ENCODE data around the gene BARX2. TPM values are rescaled to one million over a fixed set of nuclear protein-coding genes. Genes with fewer than 3 reads are reported as not detected.

BARX2 gene
- total RNA-seq, 1 experiment from 2014 or later = 0.06 TPM

DNA sequence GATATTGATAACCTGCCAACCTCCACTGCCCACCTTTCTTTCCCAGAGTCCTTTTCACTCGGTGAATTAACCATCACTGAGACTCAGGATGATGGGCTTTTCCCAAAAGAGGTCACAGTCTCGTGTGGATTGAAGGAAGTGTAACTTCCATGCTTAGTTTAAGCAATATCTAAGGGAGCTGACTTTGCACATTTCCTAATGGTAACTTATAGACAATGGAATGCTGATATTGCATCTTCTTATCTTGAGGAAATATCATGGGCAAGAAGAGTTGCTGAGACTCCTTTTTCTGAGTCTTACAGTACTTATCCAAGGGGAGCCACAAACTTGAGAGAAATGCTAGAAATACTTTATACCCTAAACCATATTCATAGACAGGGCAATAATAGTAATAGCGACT is 8.8 kb downstream of the BARX2 start:
- Histone ChIP-seq H3K27ac (no peak overlapping the region), H3K4me3 (no peak overlapping the region), H3K27me3 (no peaks in the 10 kb centered on the region), H3K9me3 (replicated peaks) (no peaks in the 10 kb centered on the region), H3K4me1 (no peaks in the 10 kb centered on the region), H3K36me3 (no peaks in the 10 kb centered on the region)
- no peak for DNase-seq

- no peak for DNase-seq
- no peak overlapping the region for H3K27ac ChIP-seq
- no peaks in the 10 kb centered on the region for H3K4me1 ChIP-seq
- no peaks in the 10 kb centered on the region for H3K36me3 ChIP-seq
- H3K27me3 ChIP-seq = no peaks in the 10 kb centered on the region
- no peak overlapping the region for H3K4me3 ChIP-seq
- no peaks in the 10 kb centered on the region for H3K9me3 ChIP-seq (replicated peaks)
Measured at GRCh38 chr11:129385801-129386200, 10.2 kb downstream of the BARX2 start.

GRCh38 chr11:129386795-129387397 is 11.2 kb downstream of the BARX2 start:
- Histone ChIP-seq H3K9me3 (replicated peaks) (no peaks in the 10 kb centered on the region), H3K27ac (no peak overlapping the region), H3K36me3 (no peaks in the 10 kb centered on the region), H3K27me3 (no peaks in the 10 kb centered on the region), H3K4me1 (no peaks in the 10 kb centered on the region), H3K4me3 (no peak overlapping the region)
- peak in 1 of 2 experiments; percentile 9 for DNase-seq

DNA sequence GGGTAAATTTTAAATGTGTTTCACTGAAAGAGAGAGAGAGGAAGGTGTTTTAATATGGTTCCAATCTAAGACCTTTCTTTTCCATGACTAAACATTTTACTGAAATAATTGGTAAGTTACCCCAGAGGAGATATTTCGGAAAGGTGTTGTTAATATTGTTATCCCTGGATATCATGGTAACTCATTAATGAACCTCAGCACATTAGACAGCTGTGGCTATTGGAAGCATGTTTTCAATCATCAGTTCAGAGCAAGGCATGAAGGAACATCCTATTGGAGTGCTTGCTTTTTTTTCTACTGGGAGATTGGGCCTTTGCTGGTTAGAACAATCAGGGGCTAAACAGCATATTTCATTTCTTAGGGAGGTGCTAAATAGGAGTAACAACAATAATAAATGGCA is 11.8 kb downstream of the BARX2 start:
- DNase-seq = no peak
- Histone ChIP-seq H3K36me3 (no peaks in the 10 kb centered on the region), H3K4me3 (no peak overlapping the region), H3K27ac (no peak overlapping the region), H3K27me3 (no peaks in the 10 kb centered on the region), H3K4me1 (no peaks in the 10 kb centered on the region), H3K9me3 (replicated peaks) (no peaks in the 10 kb centered on the region)

DNA sequence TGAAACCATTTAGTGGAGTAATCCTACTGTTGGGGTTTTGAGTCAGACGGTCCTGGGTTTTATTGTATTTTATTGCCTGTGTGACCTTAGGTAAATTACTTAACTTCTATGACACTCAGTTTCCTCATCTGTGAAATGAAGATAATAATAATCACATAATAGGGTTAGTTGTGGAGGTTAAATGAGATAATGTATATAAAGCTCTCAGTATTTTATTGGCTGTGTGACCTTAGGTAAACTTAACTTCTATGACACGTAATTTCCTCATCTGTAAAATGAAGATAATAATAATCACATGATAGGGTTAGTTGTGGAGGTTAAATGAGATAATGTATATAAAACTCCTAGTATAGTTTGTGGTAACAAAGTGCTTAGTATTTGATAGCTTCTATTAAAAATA is 13.2 kb downstream of the BARX2 start:
- Histone ChIP-seq H3K4me1 (no peaks in the 10 kb centered on the region), H3K36me3 (no peaks in the 10 kb centered on the region), H3K9me3 (replicated peaks) (no peaks in the 10 kb centered on the region), H3K4me3 (no peak overlapping the region), H3K27me3 (no peaks in the 10 kb centered on the region), H3K27ac (no peak overlapping the region)
- no peak for DNase-seq

- H3K4me1 ChIP-seq = no peaks in the 10 kb centered on the region
- no peaks in the 10 kb centered on the region for H3K36me3 ChIP-seq
- H3K4me3 ChIP-seq = no peak overlapping the region
- no peak for DNase-seq
- H3K27me3 ChIP-seq = no peaks in the 10 kb centered on the region
- no peak overlapping the region for H3K27ac ChIP-seq
- no peaks in the 10 kb centered on the region for H3K9me3 ChIP-seq (replicated peaks)
Measured at GRCh38 chr11:129390303-129390821, 14.7 kb downstream of the BARX2 start.

DNA sequence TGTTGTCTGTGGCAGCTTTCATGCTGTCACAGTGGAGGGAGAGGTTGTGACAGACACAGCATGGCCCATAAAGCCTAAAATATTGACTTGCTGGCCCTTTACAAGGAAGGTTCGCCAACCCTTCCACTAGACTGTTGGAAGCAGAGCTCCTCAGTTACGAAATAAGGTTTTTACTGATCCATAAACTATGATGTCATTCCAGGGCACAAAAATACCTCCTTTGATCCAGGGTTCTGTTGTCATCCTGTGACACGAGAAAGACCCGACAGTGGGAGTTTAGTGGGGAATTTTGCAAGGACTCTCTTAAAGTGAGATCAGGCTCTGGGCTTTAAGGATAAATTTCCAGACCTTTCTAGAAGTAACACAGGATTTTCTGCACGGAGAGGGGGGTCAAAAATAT is 15.7 kb downstream of the BARX2 start:
- no peaks in the 10 kb centered on the region for H3K4me1 ChIP-seq

DNA sequence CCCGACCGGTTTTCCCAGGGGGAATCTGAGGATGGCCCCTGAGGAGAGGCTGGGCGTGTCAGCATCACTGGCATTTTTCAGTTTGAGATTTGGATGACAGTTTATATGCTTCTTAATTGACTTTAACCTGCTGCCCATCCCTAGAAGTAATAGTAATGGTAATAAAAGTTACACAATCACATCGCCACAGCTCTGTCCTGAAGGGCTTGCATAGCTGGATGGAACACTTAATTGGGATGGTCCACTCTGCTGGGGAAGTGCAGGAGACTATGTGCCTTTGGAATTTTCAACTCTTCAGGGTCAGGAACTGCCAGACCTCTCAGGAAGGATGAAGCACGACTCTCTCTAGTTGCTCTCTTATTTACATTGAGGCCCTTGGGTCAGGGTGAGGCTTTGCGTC is 16.2 kb downstream of the BARX2 start:
- no peak overlapping the region for H3K27ac ChIP-seq
- no peak overlapping the region for H3K4me3 ChIP-seq
- no peaks in the 10 kb centered on the region for H3K4me1 ChIP-seq
- no peak for DNase-seq
- no peaks in the 10 kb centered on the region for H3K9me3 ChIP-seq (replicated peaks)
- H3K36me3 ChIP-seq = no peaks in the 10 kb centered on the region
- H3K27me3 ChIP-seq = no peaks in the 10 kb centered on the region

More for the DNA sequence above, 15.7 kb downstream of the BARX2 start:
- Histone ChIP-seq H3K27me3 (no peaks in the 10 kb centered on the region), H3K27ac (no peak overlapping the region), H3K4me3 (no peak overlapping the region), H3K36me3 (no peaks in the 10 kb centered on the region), H3K9me3 (replicated peaks) (no peaks in the 10 kb centered on the region)
- DNase-seq = no peak

GRCh38 chr11:129392995-129393394 is 17.3 kb downstream of the BARX2 start:
- no peak overlapping the region for H3K4me3 ChIP-seq
- no peaks in the 10 kb centered on the region for H3K9me3 ChIP-seq (replicated peaks)
- H3K27me3 ChIP-seq = no peaks in the 10 kb centered on the region
- no peaks in the 10 kb centered on the region for H3K4me1 ChIP-seq
- DNase-seq = no peak
- no peak overlapping the region for H3K27ac ChIP-seq
- H3K36me3 ChIP-seq = no peaks in the 10 kb centered on the region

GRCh38 chr11:129394709-129395108 is 19.1 kb downstream of the BARX2 start:
- Histone ChIP-seq H3K36me3 (no peaks in the 10 kb centered on the region), H3K27me3 (no peaks in the 10 kb centered on the region), H3K4me1 (no peaks in the 10 kb centered on the region), H3K9me3 (replicated peaks) (no peaks in the 10 kb centered on the region), H3K4me3 (no peak overlapping the region), H3K27ac (no peak overlapping the region)
- DNase-seq = no peak

GRCh38 chr11:129395432-129395831 is 19.8 kb downstream of the BARX2 start:
- no peak for DNase-seq
- Histone ChIP-seq H3K36me3 (no peaks in the 10 kb centered on the region), H3K27me3 (no peaks in the 10 kb centered on the region), H3K9me3 (replicated peaks) (no peaks in the 10 kb centered on the region), H3K4me3 (peak overlapping the region; percentile 15), H3K27ac (no peak overlapping the region), H3K4me1 (no peaks in the 10 kb centered on the region)

- Histone ChIP-seq H3K4me1 (no peaks in the 10 kb centered on the region), H3K4me3 (peak overlapping the region; percentile 15; the same call in 1 of the 2 replicates), H3K36me3 (no peaks in the 10 kb centered on the region), H3K27me3 (no peaks in the 10 kb centered on the region), H3K27ac (peak overlapping the region; percentile 15; the same call in 1 of the 2 replicates), H3K9me3 (replicated peaks) (no peaks in the 10 kb centered on the region)
- DNase-seq = peak in 1 of 2 experiments; percentile 21
Measured at GRCh38 chr11:129395883-129396282, 20.2 kb downstream of the BARX2 start.

DNA sequence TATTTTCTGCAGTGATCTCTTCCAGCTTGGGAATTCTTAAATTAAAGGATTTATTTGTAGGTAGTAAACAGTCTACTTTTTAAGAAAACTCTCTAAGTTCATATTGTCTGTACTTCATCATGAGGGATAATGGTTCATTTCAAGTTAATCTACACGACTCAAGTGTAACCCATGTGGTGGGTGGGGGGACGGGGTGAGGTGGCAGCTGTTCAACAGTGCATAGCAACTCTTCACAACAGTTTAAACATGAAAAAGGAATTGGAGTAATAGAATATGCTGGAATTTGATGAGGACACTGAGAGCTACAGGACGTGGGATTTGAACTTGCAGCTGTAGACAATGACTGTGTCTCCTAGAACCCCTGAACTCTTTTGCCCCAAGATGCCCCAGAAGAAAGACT is 20.8 kb downstream of the BARX2 start:
- DNase-seq = peak; percentile 13 to 27
- H3K4me1 ChIP-seq = no peaks in the 10 kb centered on the region
- H3K4me3 ChIP-seq = no peak overlapping the region

GRCh38 chr11:129402206-129403171 is 26.8 kb downstream of the BARX2 start:
- no peak for DNase-seq
- no peaks in the 10 kb centered on the region for H3K36me3 ChIP-seq
- peaks cover 8% of the 10 kb centered on the region for H3K4me1 ChIP-seq
- H3K27ac ChIP-seq = no peak overlapping the region
- no peaks in the 10 kb centered on the region for H3K27me3 ChIP-seq
- H3K4me3 ChIP-seq = no peak overlapping the region
- H3K9me3 ChIP-seq (replicated peaks) = no peaks in the 10 kb centered on the region

More for the DNA sequence above, 20.8 kb downstream of the BARX2 start:
- Histone ChIP-seq H3K36me3 (no peaks in the 10 kb centered on the region), H3K27ac (peak overlapping the region; percentile 15; the same call in 1 of the 2 replicates), H3K27me3 (no peaks in the 10 kb centered on the region), H3K9me3 (replicated peaks) (no peaks in the 10 kb centered on the region)

DNA sequence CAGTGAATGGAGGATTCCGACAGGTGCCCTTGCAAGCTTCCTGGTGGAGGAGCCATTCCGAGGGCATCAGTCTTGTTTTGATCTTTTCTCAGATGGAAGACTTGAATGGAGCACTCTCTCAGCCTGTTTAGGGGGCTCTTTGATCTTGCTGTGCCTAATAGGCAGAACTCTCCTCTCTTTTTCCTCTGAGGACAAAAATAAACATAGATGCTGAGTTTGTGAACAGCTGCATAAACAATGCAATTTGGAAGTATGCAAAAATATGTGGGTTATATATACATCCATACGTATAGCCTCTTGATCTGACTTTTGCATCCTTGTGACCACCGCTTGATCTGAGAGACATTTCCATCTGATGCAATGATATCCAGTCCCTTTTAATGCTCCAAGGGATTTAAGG is 29.1 kb downstream of the BARX2 start:
- peak; percentile 34 to 62 for DNase-seq

More for the DNA sequence above, 29.1 kb downstream of the BARX2 start:
- Histone ChIP-seq H3K4me3 (no peak overlapping the region), H3K36me3 (no peaks in the 10 kb centered on the region), H3K4me1 (peaks cover 8% of the 10 kb centered on the region), H3K9me3 (replicated peaks) (no peaks in the 10 kb centered on the region), H3K27me3 (no peaks in the 10 kb centered on the region), H3K27ac (peak overlapping the region; percentile 41)

Data from SJCRH30 (cell line).